Measurements from ENCODE around the gene PKIG.

GRCh38 chr20:44615876-44616603 lies 33.7 kb downstream of the PKIG start:
- TF ChIP-seq CTCF (conservative IDR thresholded peaks at IDR 0.05; ENCODE audit: low read depth, low read length), result no peak
- no peak for TF ChIP-seq EZH2 (IDR thresholded peaks at IDR 0.05; ENCODE audit: borderline replicate concordance, low read depth, low read length, poor library complexity, severe bottlenecking)

Measured in A673 (cell line).